A673 (cell line): Measurements from ENCODE around the gene INPP5A. TPM values are rescaled to one million over a fixed set of nuclear protein-coding genes. Genes with fewer than 3 reads are reported as not detected.

Experiments used
- BruUV-seq: library from RNA; stranded (reverse); fragments of 400-500 nt; replicated peaks from 2 replicates; lab custom pipeline; 2021; lab: Mats Ljungman, UMichigan
- CTCF ChIA-PET: fragments of 300-600 bp; sonication (Branson Sonifier 250); formaldehyde crosslinking; loops from one replicate; lab custom pipeline; 2022; ENCODE audit warnings: antibody characterized with exemption; lab: Charles Lee
- POLR2A ChIA-PET: fragments of 300-600 bp; sonication (Branson Sonifier 250); formaldehyde crosslinking; loops from one replicate; lab custom pipeline; 2022; ENCODE audit warnings: antibody characterized with exemption; ENCODE audit not compliant: low non-redundant PET; lab: Charles Lee
- DNase-seq: peaks from one replicate; pipeline ENCODE4 v3.0.0-alpha.2; 2015; ENCODE audit warnings: low spot score
- H3K27ac ChIP-seq: fragments of 200-600 bp; sonication (generic); 2 replicates; pipeline ENCODE4 v1.5.1; 2016; ENCODE audit warnings: mixed run types, low read depth, mild to moderate bottlenecking, mixed read lengths, antibody characterized with exemption, low read length; ENCODE audit not compliant: poor library complexity, severe bottlenecking
- H3K27me3 ChIP-seq: fragments of 200-600 bp; sonication (generic); replicated peaks from 2 replicates; pipeline ENCODE4 v1.6.1; 2017; ENCODE audit warnings: mixed run types, low read depth, mild to moderate bottlenecking, mixed read lengths, antibody characterized with exemption, low read length; ENCODE audit not compliant: insufficient read depth, poor library complexity
- H3K36me3 ChIP-seq: fragments of 200-600 bp; sonication (generic); 2 replicates; pipeline ENCODE4 v1.6.1; 2016; ENCODE audit warnings: mixed run types, mild to moderate bottlenecking, mixed read lengths, antibody characterized with exemption, low read length; ENCODE audit not compliant: insufficient read depth, poor library complexity, severe bottlenecking
- H3K4me1 ChIP-seq: fragments of 200-600 bp; sonication (generic); 2 replicates; pipeline ENCODE4 v1.6.1; 2017; ENCODE audit warnings: mixed run types, mild to moderate bottlenecking, mixed read lengths, antibody characterized with exemption, low read length; ENCODE audit not compliant: insufficient read depth, poor library complexity, severe bottlenecking
- H3K4me3 ChIP-seq: fragments of 200-600 bp; sonication (generic); 2 replicates; pipeline ENCODE4 v1.5.1; 2016; ENCODE audit warnings: low read depth, mixed run types, mild to moderate bottlenecking, mixed read lengths, low read length; ENCODE audit not compliant: poor library complexity, severe bottlenecking
- H3K9me3 ChIP-seq: fragments of 200-600 bp; sonication (generic); 2 replicates; pipeline ENCODE4 v1.6.1; 2016; ENCODE audit warnings: mixed run types, low read depth, mild to moderate bottlenecking, mixed read lengths, antibody characterized with exemption, low read length; ENCODE audit not compliant: poor library complexity, severe bottlenecking
- CTCF ChIP-seq: fragments of 300-800, 200-600 bp; sonication (generic); conservative IDR thresholded peaks from 2 replicates; pipeline ENCODE4 v1.5.1; 2017; ENCODE audit warnings: low read depth, mild to moderate bottlenecking, antibody characterized with exemption, low read length, moderate library complexity, mixed read lengths
- EZH2 ChIP-seq: fragments of 200-600 bp; sonication (generic); IDR thresholded peaks from 2 replicates; pipeline ENCODE4 v1.6.1; 2017; ENCODE audit warnings: borderline replicate concordance, low read depth, mild to moderate bottlenecking, mixed read lengths, antibody characterized with exemption, low read length; ENCODE audit not compliant: poor library complexity, severe bottlenecking
- intact Hi-C: fragments of 100-400 bp; cut with micrococcal nuclease; formaldehyde crosslinking; loops from one replicate; pipeline ENCODE4 v1.10.0; 2022; ENCODE audit not compliant: unreplicated experiment
- total RNA-seq: library from RNA; stranded (reverse); gene quantifications from 2 replicates; pipeline ENCODE4 v1.2.3, GENCODE V29; 2021

INPP5A gene
- total RNA-seq, 1 experiment from 2014 or later: 21.8 TPM

- no peak overlapping the region for H3K27ac ChIP-seq
- POLR2A ChIA-PET: no interaction called here
These were observed 75.3 kb downstream of the INPP5A start for GRCh38 chr10:132612571-132613504.

GRCh38 chr10:132613566-132614348 is 76.2 kb downstream of the INPP5A start:
- no peaks in the 10 kb centered on the region for H3K36me3 ChIP-seq
- BruUV-seq: no TSS peak
- ChIA-PET POLR2A (no interaction called here), CTCF (no interaction called here)
- no peak overlapping the region for H3K4me3 ChIP-seq
- intact Hi-C loops: no loop called here
- H3K27me3 ChIP-seq: no peaks in the 10 kb centered on the region
- DNase-seq: no peak
- no peaks in the 10 kb centered on the region for H3K4me1 ChIP-seq
- no peak overlapping the region for H3K27ac ChIP-seq
- TF ChIP-seq CTCF (no peak), EZH2 (no peak)
- no peaks in the 10 kb centered on the region for H3K9me3 ChIP-seq

More at GRCh38 chr10:132612571-132613504, 75.3 kb downstream of the INPP5A start:
- DNase-seq: no peak
- Histone ChIP-seq H3K4me3 (no peak overlapping the region), H3K27me3 (no peaks in the 10 kb centered on the region), H3K36me3 (no peaks in the 10 kb centered on the region), H3K4me1 (no peaks in the 10 kb centered on the region), H3K9me3 (no peaks in the 10 kb centered on the region)
- BruUV-seq: no TSS peak
- TF ChIP-seq EZH2: no peak
- TF ChIP-seq CTCF: no peak
- intact Hi-C loops: no loop called here
- CTCF ChIA-PET: no interaction called here

- ChIA-PET CTCF (no interaction called here), POLR2A (no interaction called here)
- Histone ChIP-seq H3K9me3 (peaks cover under 1% of the 10 kb centered on the region), H3K4me3 (no peak overlapping the region), H3K4me1 (no peaks in the 10 kb centered on the region), H3K36me3 (no peaks in the 10 kb centered on the region), H3K27ac (no peak overlapping the region), H3K27me3 (no peaks in the 10 kb centered on the region)
- TF ChIP-seq EZH2 (no peak), CTCF (no peak)
- DNase-seq: no peak
- intact Hi-C loops: no loop called here
- no TSS peak for BruUV-seq
These were observed 77.1 kb downstream of the INPP5A start for GRCh38 chr10:132614431-132615340.
